Transverse colon (tissue), 3 donors: ENCODE measurements around the gene FMNL2.

Experiments
- POLR2A ChIP-seq: fragments of 450-650 bp; IDR thresholded peaks from one replicate; pipeline ENCODE4 v1.6.1; 2016; ENCODE audit warnings: antibody characterized with exemption, mild to moderate bottlenecking, moderate library complexity
- POLR2AphosphoS5 ChIP-seq, 3 donors: sonication (generic); formaldehyde crosslinking; IDR thresholded peaks; one replicate each; pipeline ENCODE4 v1.6.1; 2016; ENCODE audit warnings: antibody characterized with exemption in 3 of 3

DNA sequence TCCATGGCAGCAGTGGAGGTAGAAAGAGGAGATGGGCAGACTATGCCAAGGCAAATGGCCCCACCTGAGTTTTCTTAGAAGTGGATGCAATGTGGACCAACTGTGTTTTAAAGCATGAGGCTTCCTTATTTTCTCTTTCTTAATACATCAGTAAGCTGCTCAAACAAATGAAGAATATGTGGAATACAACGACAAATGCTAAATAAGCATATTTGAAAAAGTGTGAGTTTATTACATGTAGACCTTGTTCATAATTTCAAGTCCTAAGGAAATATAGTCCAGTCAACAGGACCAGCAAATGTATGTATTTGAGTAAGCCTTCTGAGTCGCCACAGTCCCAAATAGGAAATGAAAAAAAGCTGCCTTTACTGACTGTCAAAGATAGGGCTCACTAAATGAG lies 204.4 kb downstream of the FMNL2 start:
- TF ChIP-seq POLR2AphosphoS5 (IDR thresholded peaks at IDR 0.05) (no peak), POLR2A (no peak)
